BLaER1 treated with 17β-estradiol and CSF1 and Interleukin-3, amounts not matched to agents 10 nM and 100 nM (cell line): ENCODE results near the gene WWOX.
A peak's percentile ranks its signal among the peaks of the same experiment; 100 is the strongest.

Source experiments
- H3K27ac ChIP-seq, 11 experiments: shearing (Covaris generic); formaldehyde crosslinking; 2 replicates each; pipeline ENCODE4 v1.8.1; 2022
- H3K27me3 ChIP-seq, 11 experiments: shearing (Covaris generic); formaldehyde crosslinking; 2 replicates each; pipeline ENCODE4 v1.8.1; 2022
- H3K36me3 ChIP-seq, 11 experiments: shearing (Covaris generic); formaldehyde crosslinking; 2 replicates each; pipeline ENCODE4 v1.8.1; 2022
- H3K4me1 ChIP-seq, 10 experiments: shearing (Covaris generic); formaldehyde crosslinking; 2 replicates each; pipeline ENCODE4 v1.8.1; 2022
- H3K4me2 ChIP-seq, 11 experiments: shearing (Covaris generic); formaldehyde crosslinking; 2 replicates each; pipeline ENCODE4 v1.8.1; 2022
- H3K4me3 ChIP-seq, 10 experiments: shearing (Covaris generic); formaldehyde crosslinking; 2 replicates each; pipeline ENCODE4 v1.8.1; 2022
- H3K9ac ChIP-seq, 11 experiments: shearing (Covaris generic); formaldehyde crosslinking; 2 replicates each; pipeline ENCODE4 v1.8.1; 2022
- H3K9me3 ChIP-seq, 11 experiments: shearing (Covaris generic); formaldehyde crosslinking; replicated peaks in 1 of 11; 2 replicates each; pipeline ENCODE4 v1.8.1; 2022
- H4K20me1 ChIP-seq, 11 experiments: shearing (Covaris generic); formaldehyde crosslinking; 2 replicates each; pipeline ENCODE4 v1.8.1; 2022
- Cebpa-rat ChIP-seq, 11 experiments: shearing (Covaris generic); IDR thresholded peaks; 2 replicates each; pipeline ENCODE4 v1.8.1; 2022

WWOX gene

GRCh38 chr16:78746718-78747117 is 647.3 kb downstream of the WWOX start:
- TF ChIP-seq Cebpa-rat (IDR thresholded peaks at IDR 0.05): no peak
- Histone ChIP-seq H3K9me3 (no peaks in the 10 kb centered on the region), H4K20me1 (no peaks in the 10 kb centered on the region), H3K4me3 (no peak overlapping the region), H3K27me3 (no peaks in the 10 kb centered on the region), H3K9ac (no peak overlapping the region), H3K4me1 (peaks cover 8 to 18% (median 13%) of the 10 kb centered on the region in 10 experiments; a peak in 19 of 20 replicates), H3K27ac (no peak overlapping the region), H3K36me3 (no peaks in the 10 kb centered on the region), H3K4me2 (no peak overlapping the region)

GRCh38 chr16:78748220-78748929 is 648.9 kb downstream of the WWOX start:
- Histone ChIP-seq H3K27ac (no peak overlapping the region), H4K20me1 (no peaks in the 10 kb centered on the region), H3K4me3 (no peak overlapping the region), H3K9me3 (no peaks in the 10 kb centered on the region), H3K9ac (no peak overlapping the region), H3K36me3 (no peaks in the 10 kb centered on the region), H3K4me2 (no peak overlapping the region), H3K27me3 (no peaks in the 10 kb centered on the region), H3K4me1 (peaks cover 0 to 14% (median 12%) of the 10 kb centered on the region in 10 experiments; a peak in 19 of 20 replicates)
- no peak for TF ChIP-seq Cebpa-rat (IDR thresholded peaks at IDR 0.05)

GRCh38 chr16:78749745-78750268 is 650.4 kb downstream of the WWOX start:
- no peaks in the 10 kb centered on the region for H3K27me3 ChIP-seq
- no peak overlapping the region for H3K27ac ChIP-seq
- H3K4me2 ChIP-seq: peak overlapping the region in 10 of 11 experiments; percentile 11 to 69 (median 52); a peak in 18 of 22 replicates
- no peak overlapping the region for H3K9ac ChIP-seq
- no peaks in the 10 kb centered on the region for H4K20me1 ChIP-seq
- no peak for TF ChIP-seq Cebpa-rat (IDR thresholded peaks at IDR 0.05)
- H3K36me3 ChIP-seq: no peaks in the 10 kb centered on the region
- no peak overlapping the region for H3K4me3 ChIP-seq
- peaks cover 0 to 14% (median 12%) of the 10 kb centered on the region in 10 experiments; a peak in 19 of 20 replicates for H3K4me1 ChIP-seq
- H3K9me3 ChIP-seq: no peaks in the 10 kb centered on the region

- no peak for TF ChIP-seq Cebpa-rat (IDR thresholded peaks at IDR 0.05)
- Histone ChIP-seq H3K9me3 (no peaks in the 10 kb centered on the region), H3K36me3 (no peaks in the 10 kb centered on the region), H3K9ac (no peak overlapping the region), H3K4me3 (no peak overlapping the region), H4K20me1 (no peaks in the 10 kb centered on the region), H3K27me3 (no peaks in the 10 kb centered on the region), H3K4me1 (peaks cover 0 to 14% (median 12%) of the 10 kb centered on the region in 10 experiments; a peak in 19 of 20 replicates), H3K27ac (no peak overlapping the region), H3K4me2 (peak overlapping the region in 4 of 11 experiments; percentile 45 to 58 (median 52); a peak in 5 of 22 replicates)
Observed at GRCh38 chr16:78750611-78751010, 651.2 kb downstream of the WWOX start.

GRCh38 chr16:78751601-78752000 is 652.1 kb downstream of the WWOX start:
- no peak overlapping the region for H3K4me3 ChIP-seq
- H3K27ac ChIP-seq: no peak overlapping the region
- no peaks in the 10 kb centered on the region for H3K36me3 ChIP-seq
- H3K9me3 ChIP-seq: no peaks in the 10 kb centered on the region; a peak in 1 of 22 replicates
- no peaks in the 10 kb centered on the region for H3K27me3 ChIP-seq
- H3K4me2 ChIP-seq: no peak overlapping the region
- H3K9ac ChIP-seq: no peak overlapping the region
- peaks cover 0 to 14% (median 12%) of the 10 kb centered on the region in 10 experiments; a peak in 19 of 20 replicates for H3K4me1 ChIP-seq
- TF ChIP-seq Cebpa-rat (IDR thresholded peaks at IDR 0.05): no peak
- no peaks in the 10 kb centered on the region for H4K20me1 ChIP-seq

GRCh38 chr16:78754713-78755112 is 655.3 kb downstream of the WWOX start:
- TF ChIP-seq Cebpa-rat (IDR thresholded peaks at IDR 0.05): no peak
- Histone ChIP-seq H3K4me1 (peaks cover 0 to 9% (median 8%) of the 10 kb centered on the region in 10 experiments; a peak in 19 of 20 replicates), H3K36me3 (no peaks in the 10 kb centered on the region), H3K4me3 (no peak overlapping the region), H3K4me2 (no peak overlapping the region), H3K9me3 (no peaks in the 10 kb centered on the region; a peak in 1 of 22 replicates), H3K27me3 (no peaks in the 10 kb centered on the region), H3K9ac (no peak overlapping the region), H3K27ac (no peak overlapping the region), H4K20me1 (no peaks in the 10 kb centered on the region)

- Histone ChIP-seq H3K36me3 (no peaks in the 10 kb centered on the region), H3K4me1 (0 out of 20 replicates have a peak, but pooled peaks cover 0 to under 1% (median 0%) of the 10 kb centered on the region in 10 experiments), H3K9me3 (no peaks in the 10 kb centered on the region; a peak in 1 of 22 replicates), H3K4me2 (no peak overlapping the region), H3K4me3 (no peak overlapping the region), H3K27me3 (no peaks in the 10 kb centered on the region), H3K27ac (no peak overlapping the region), H4K20me1 (no peaks in the 10 kb centered on the region), H3K9ac (no peak overlapping the region)
- TF ChIP-seq Cebpa-rat (IDR thresholded peaks at IDR 0.05): no peak
Observed at GRCh38 chr16:78755751-78756661, 656.6 kb downstream of the WWOX start.

- no peaks in the 10 kb centered on the region for H4K20me1 ChIP-seq
- no peaks in the 10 kb centered on the region; a peak in 1 of 22 replicates for H3K9me3 ChIP-seq
- H3K9ac ChIP-seq: no peak overlapping the region
- H3K27me3 ChIP-seq: no peaks in the 10 kb centered on the region
- H3K27ac ChIP-seq: no peak overlapping the region
- no peak for TF ChIP-seq Cebpa-rat (IDR thresholded peaks at IDR 0.05)
- H3K4me3 ChIP-seq: no peak overlapping the region
- H3K4me2 ChIP-seq: no peak overlapping the region
- H3K4me1 ChIP-seq: peaks cover 0 to 19% (median 4%) of the 10 kb centered on the region in 10 experiments; a peak in 9 of 20 replicates
- H3K36me3 ChIP-seq: no peaks in the 10 kb centered on the region
Observed at GRCh38 chr16:78759596-78759995, 660.1 kb downstream of the WWOX start.

GRCh38 chr16:78760611-78761010 is 661.2 kb downstream of the WWOX start:
- no peak overlapping the region for H3K4me3 ChIP-seq
- H3K27ac ChIP-seq: no peak overlapping the region
- H3K9ac ChIP-seq: no peak overlapping the region
- peaks cover 0 to 19% (median 4%) of the 10 kb centered on the region in 10 experiments; a peak in 9 of 20 replicates for H3K4me1 ChIP-seq
- H3K27me3 ChIP-seq: no peaks in the 10 kb centered on the region
- H3K36me3 ChIP-seq: no peaks in the 10 kb centered on the region
- no peak for TF ChIP-seq Cebpa-rat (IDR thresholded peaks at IDR 0.05)
- no peaks in the 10 kb centered on the region; a peak in 1 of 22 replicates for H3K9me3 ChIP-seq
- no peaks in the 10 kb centered on the region for H4K20me1 ChIP-seq
- H3K4me2 ChIP-seq: no peak overlapping the region
